ENCODE measurements around the gene TBC1D22A.

TBC1D22A gene

GRCh38 chr22:46893281-46894020 is 131.0 kb downstream of the TBC1D22A start:
- no peak for DNase-seq

DNA sequence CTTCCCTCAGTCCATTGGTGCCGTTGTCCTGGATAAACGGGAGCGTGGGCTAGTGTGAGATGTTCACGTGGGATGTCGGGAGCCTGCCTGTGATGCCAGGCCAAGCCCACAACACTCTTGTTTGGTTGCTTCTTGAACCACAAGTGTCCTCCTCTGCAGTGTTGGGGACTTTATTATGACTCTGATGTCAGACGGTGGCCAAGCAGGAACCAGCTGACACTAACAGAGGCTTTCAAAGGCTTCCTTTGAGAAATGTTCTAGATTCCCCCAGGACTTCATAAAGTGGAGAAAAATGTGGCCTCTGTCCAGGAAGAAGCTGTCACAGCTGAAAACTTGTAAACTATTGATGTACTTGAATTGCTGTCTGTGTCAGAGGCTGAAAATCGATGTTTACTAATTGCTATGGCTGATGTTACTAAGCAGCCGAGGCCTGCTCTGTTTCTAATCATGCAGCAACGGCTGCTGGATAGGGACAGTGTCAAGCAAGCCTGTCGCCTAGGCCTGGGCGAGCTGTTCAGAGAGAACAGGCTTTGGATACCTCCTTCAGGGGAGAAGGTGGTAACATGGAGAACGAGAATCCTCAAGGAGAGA is 131.7 kb downstream of the TBC1D22A start:
- no peak for DNase-seq

- DNase-seq: no peak
Measured at GRCh38 chr22:46894851-46895640, 132.6 kb downstream of the TBC1D22A start.

DNA sequence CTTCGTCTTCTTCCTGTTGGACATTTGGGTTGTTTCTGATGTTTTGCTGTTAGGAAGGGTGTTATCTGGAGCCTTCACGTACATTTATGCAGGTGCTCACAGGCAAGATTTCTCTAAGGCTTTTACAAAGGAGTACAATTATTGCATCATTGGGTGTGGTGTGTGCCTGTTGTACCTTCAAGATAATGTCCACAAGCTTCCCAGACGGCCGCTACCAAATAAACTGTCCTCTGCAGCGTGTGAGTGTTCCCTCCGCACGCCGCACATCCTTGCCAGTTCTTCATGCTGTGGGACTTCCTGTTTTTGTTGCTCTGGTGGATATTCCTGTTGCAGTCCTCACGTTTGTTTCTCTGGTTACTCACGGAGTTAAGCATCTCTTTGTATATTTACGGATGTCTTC is 133.3 kb downstream of the TBC1D22A start:
- peak; percentile 35 for DNase-seq

GRCh38 chr22:46896166-46896565 is 133.7 kb downstream of the TBC1D22A start:
- DNase-seq: no peak

- no peak for DNase-seq
Measured at GRCh38 chr22:46896568-46897245, 134.3 kb downstream of the TBC1D22A start.

GRCh38 chr22:46897246-46897623 is 134.8 kb downstream of the TBC1D22A start:
- no peak for DNase-seq

DNA sequence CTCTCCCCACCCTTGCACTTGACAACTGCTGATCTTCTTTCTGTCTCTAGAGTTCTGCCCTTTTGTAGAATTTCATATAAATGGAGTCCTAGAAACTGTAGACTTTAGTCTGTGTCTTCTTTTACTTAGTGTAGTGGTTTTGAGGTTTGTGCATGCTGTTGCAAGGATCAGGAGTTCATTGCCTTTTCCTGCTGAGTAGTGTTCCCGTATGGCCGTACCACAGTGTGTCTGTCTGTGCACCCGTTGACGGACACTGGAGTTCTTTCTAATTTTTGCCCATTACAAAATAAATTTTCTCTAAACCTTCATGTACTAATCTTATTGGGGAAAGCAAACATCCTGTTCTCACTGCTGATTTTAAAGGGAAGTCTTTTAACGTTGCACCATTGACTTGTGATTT is 138.1 kb downstream of the TBC1D22A start:
- DNase-seq: peak; percentile 47

- no peak for DNase-seq
Measured at GRCh38 chr22:46902436-46902835, 140.0 kb downstream of the TBC1D22A start.

GRCh38 chr22:46902998-46903916 is 140.8 kb downstream of the TBC1D22A start:
- DNase-seq: no peak

GRCh38 chr22:46905415-46905814 is 143.0 kb downstream of the TBC1D22A start:
- DNase-seq: no peak

GRCh38 chr22:46905834-46906233 is 143.4 kb downstream of the TBC1D22A start:
- DNase-seq: no peak

GRCh38 chr22:46906326-46907045 is 144.0 kb downstream of the TBC1D22A start:
- no peak for DNase-seq

DNA sequence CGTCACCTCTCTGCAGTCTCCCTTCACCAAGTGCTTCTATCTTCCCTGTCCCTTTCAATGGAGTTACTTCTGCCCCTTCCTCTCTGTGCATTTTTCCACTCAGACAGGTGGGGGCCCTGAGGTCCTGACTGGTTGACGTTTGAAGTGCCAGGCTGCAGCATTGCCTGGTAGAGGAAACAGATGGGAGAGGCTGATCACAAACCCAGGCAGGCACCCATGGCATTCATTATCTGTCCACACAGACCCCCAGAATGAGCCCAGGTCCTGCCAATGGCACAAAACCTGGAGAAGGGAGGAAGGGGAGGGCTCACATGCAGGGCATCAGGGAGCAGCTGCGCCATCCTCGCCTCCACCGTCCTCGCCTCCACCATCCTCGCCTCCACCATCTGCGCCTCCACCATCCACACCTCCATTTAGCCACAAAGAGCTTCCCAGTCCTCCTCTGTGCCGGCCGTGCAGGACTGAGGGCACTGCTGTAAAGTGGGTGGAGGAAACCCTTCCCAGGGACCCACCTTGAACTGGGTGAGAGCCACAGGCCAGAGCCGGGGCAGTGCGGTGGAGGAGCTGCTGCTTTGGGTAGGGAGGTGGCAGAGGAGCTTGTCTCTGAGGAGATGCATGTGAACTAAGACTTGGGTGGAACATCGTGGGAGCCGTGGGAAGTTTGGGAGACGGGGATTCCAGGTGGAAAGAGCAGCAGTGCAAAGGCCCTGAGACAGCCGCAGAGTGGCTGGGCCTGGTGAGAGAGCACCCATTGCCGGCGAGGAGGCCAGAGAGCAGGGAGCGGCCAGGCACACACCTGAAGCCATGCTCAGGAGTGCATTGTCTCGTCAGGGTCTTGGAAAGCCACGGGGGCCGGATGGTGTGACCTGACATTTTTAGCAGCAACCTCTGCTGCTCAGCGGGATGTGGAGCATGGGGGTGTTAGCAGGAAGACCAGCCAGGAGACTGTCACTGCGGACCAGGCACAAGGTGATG is 145.1 kb downstream of the TBC1D22A start:
- DNase-seq: no peak

- DNase-seq: no peak
Measured at GRCh38 chr22:46908641-46909107, 146.2 kb downstream of the TBC1D22A start.

DNA sequence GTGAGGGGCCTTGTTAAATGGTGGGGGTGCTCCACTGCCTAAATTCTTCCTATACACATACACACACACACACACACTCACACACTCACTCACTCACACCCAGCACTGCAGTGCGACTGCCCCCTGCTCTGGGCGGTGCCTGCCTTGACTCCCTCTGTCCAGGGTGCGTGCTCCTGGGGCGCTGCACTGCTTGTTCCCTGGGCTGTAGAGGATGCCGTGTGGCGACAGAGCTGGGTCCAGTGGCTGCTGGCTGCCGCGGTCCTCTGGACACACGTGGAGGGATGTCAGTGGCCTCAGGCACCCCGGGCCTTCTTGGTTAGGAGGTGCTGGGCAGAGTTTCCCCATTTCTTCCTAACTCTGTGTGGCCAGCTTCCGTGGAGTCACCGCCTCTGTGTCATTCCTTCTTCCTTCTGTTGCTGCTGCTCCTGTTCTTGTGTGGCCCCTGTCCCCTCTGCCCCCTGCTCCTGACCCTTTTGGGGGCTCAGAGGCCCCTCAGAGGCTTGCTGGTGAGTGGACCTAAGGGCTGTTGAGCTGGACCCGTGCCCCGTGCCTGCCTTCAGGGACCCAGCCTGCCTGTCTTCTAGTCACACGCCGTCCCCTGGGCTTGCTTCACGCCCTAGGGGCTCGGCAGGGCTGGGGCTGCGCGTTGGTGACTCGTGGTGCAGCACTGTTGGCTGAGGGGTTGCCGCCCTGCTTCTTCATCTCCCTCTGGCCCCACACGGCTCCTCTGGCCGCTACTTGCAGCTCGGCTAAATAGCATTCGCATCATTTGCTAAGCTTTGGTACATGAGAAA is 147.0 kb downstream of the TBC1D22A start:
- no peak for DNase-seq

DNA sequence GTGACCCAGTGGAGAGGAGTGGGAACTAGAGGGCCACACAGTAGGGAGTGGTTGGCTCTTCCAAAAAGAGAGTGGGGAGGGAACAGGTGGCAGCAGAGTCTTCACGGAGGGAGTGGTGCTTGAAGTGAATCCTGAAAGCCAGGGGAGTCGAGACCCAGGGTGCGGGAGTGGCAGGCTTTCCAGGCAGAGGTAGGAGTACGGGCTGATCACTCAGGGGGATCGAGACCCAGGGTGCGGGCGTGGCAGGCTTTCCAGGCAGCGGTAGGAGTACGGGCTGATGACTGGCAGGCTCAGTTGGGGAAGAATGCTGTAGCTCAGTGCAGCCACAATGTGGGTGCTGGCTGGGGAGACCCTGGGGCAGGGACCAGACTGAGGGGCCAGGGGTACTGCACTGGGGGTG is 148.2 kb downstream of the TBC1D22A start:
- no peak for DNase-seq

GRCh38 chr22:46911346-46911745 is 148.9 kb downstream of the TBC1D22A start:
- no peak for DNase-seq

GRCh38 chr22:46913351-46913750 is 150.9 kb downstream of the TBC1D22A start:
- DNase-seq: no peak
